Ovary (tissue), 9 donors: Measurements from ENCODE around the gene AGPAT1. TPM values are rescaled to one million over a fixed set of nuclear protein-coding genes. Genes with fewer than 3 reads are reported as not detected.
"Not testable (repeated sequence)": the region's sequence is repeated elsewhere in the genome, so short reads cannot be mapped to it uniquely, and the experiment has no call there.

Experiments used
- DNase-seq, 5 donors: peaks; one replicate each; pipeline ENCODE4 v3.0.0-alpha.2; 2019 to 2020
- H3K27ac ChIP-seq, 2 donors: fragments of 200-600 bp; one replicate each; pipeline versions ENCODE4 v1.5.1 to v1.8.0; 2019 to 2022
- H3K27me3 ChIP-seq: fragments of 200-600 bp; one replicate; pipeline ENCODE4 v1.8.0; 2022
- H3K36me3 ChIP-seq: fragments of 200-600 bp; sonication (generic); one replicate; pipeline ENCODE4 v1.5.1; 2019
- H3K4me1 ChIP-seq: one replicate; pipeline ENCODE4 v1.8.1; 2013; ENCODE audit warnings: mild to moderate bottlenecking, moderate library complexity; ENCODE audit not compliant: insufficient read depth
- H3K4me3 ChIP-seq: fragments of 200-600 bp; sonication (generic); one replicate; pipeline ENCODE4 v1.5.1; 2017
- H3K9me3 ChIP-seq, 2 donors: fragments of 200-600 bp in 1 of 2; sonication (generic) in 1 of 2; one replicate each; pipeline versions ENCODE4 v1.5.1 to v1.8.1; 2013 to 2019; ENCODE audit warnings: mild to moderate bottlenecking in 1 of 2, moderate library complexity in 1 of 2
- CTCF ChIP-seq, 3 donors: fragments of 450-650 bp in 2 of 3; fragments of 200-600 bp in 1 of 3; IDR thresholded peaks; one replicate each; pipeline versions ENCODE4 v1.5.1 to v1.8.0; 2016 to 2022; ENCODE audit warnings: antibody characterized with exemption in 3 of 3, mild to moderate bottlenecking in 1 of 3
- EP300 ChIP-seq: sonication (generic); formaldehyde crosslinking; IDR thresholded peaks from one replicate; pipeline ENCODE4 v1.6.1; 2017; ENCODE audit warnings: antibody characterized with exemption
- POLR2A ChIP-seq: fragments of 450-650 bp; IDR thresholded peaks from one replicate; pipeline ENCODE4 v1.6.1; 2017; ENCODE audit warnings: antibody characterized with exemption, mild to moderate bottlenecking, moderate library complexity
- WGBS, 3 donors: extraction: QIAGEN DNeasy Blood & Tissue Kit in 1 of 3; methylation state at CpG; one replicate each; pipeline versions ENCODE4 v1.1.5 to v1.1.7; 2013 to 2017; 5-methylcytosine and 5-hydroxymethylcytosine counted together
- intact Hi-C, 4 donors: fragments of 100-400 bp; cut with DNase I; formaldehyde crosslinking; loops; one replicate each; pipeline versions ENCODE4 v1.11.0 to v1.15.1; 2022 to 2023
- polyA plus RNA-seq, 2 donors: library from polyadenylated mRNA; stranded (reverse); fragments of 200-250 nt in 1 of 2; fragments of 350-450 nt in 1 of 2; fragmentation: Illumina TruSeq in 1 of 2; extraction: RNeasy Lipid Tissue Mini Kit (QIAGEN cat#74804) in 1 of 2; gene quantifications; one replicate each; pipeline ENCODE4 v1.2.3, GENCODE V29; 2013 to 2014
- total RNA-seq, 7 donors: library from RNA; depleted of rRNA in 2 of 7; stranded (reverse); fragments of >200 nt in 2 of 7; fragmentation: NEBNext Ultra II Directional in 3 of 7; extraction: Animal tissue kit (Norgen Biotek cat#: 25700) in 3 of 7; gene quantifications; one replicate each; pipeline versions ENCODE4 v1.1.0 to v1.2.4, GENCODE V29; 2016 to 2023
- donor health status: DM: no; HTN: no; CAD: no; lungs with moderate emphysema.
- donor health status: DM: no; HTN: no; CAD: no.
- donor health status: Bipolar disorder and iron deficiency.
- donor health status: DM: yes; HTN: yes; CAD: no.
- donor health status: DM: no; HTN: no; CAD: no.
- donor health status: DM: yes; HTN: yes; CAD: no.

AGPAT1 gene
- total and polyA plus RNA-seq, 9 donors: 29.6 to 82.4 (median 60.6) TPM

DNA sequence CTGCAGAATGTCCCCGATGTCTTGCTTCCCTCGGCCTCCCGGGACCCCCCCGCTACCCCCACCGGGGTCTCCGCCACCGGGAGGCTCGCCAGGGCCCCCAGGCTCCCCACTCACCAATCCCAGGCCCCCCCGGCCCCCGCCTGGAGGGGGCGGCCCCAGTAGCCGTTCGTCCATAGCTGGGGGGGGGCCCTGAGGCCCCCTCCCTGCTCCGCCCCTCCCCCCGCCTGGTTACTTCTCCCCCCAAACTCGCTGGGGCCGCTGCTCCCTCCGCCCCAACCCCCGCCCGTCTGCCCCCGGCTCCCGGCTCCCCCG, 13.8 kb upstream of the AGPAT1 start:
- no peak for TF ChIP-seq POLR2A
- no peak for TF ChIP-seq CTCF (IDR thresholded peaks at IDR 0.05)
- TF ChIP-seq EP300: no peak
- Histone ChIP-seq H3K9me3 (no peaks in the 10 kb centered on the region), H3K36me3 (no peaks in the 10 kb centered on the region), H3K27me3 (no peaks in the 10 kb centered on the region), H3K27ac (peak overlapping the region; percentile 93 to 95), H3K4me3 (peak overlapping the region; percentile 55), H3K4me1 (peaks cover 5% of the 10 kb centered on the region)
- DNase-seq: peak in 4 of 5 donors; percentile 72 to 85 (median 79)
- intact Hi-C loops: loop anchor here in 1 of 4 donors (10.0 kb wide), 2 partner anchors 465 to 785 kb away; partner anchors contain the start of genes DDAH2, LY6G6C and MPIG6B
- WGBS, 3 donors: 0 to 5% (median 0%) methylated on average over 8 to 23 of the region's 23 CpGs

DNA sequence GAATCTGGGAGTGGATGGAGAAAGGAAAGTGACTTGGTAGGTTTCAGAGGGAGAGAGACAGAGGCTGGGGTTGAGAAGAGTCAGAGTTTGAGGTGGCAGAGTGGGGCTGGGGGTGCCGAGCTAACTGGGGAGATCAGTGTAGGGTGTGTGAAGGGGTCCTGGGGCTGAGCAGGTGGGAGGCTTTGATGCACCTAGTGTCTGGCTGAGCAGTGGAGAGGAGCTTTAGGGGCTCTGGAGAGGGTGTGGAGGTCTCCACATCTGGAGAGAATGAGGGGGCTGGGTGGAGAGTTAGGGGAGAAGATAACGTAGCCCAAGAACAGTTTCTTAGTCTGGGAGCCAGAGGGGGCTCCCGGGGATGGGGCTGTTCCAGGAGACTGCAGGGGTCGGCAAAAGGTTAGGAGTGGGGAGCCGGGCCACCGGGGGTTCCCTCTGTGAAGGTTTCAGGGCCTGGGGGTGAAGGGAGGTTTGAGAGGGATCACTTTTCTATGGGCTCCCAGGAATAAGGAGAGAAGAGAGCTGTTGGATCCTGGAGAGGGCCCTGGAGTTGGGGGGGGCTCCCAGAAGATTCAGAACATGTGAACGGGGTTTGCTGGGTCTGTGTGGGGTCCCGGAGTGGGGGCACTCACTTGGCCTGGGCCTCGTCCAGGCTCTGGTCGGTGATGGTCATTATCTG, 13.3 kb upstream of the AGPAT1 start:
- Histone ChIP-seq H3K27ac (peak overlapping the region; percentile 93 to 95), H3K36me3 (no peaks in the 10 kb centered on the region), H3K9me3 (no peaks in the 10 kb centered on the region), H3K4me1 (peaks cover 5% of the 10 kb centered on the region), H3K27me3 (no peaks in the 10 kb centered on the region), H3K4me3 (peak overlapping the region; percentile 55)
- intact Hi-C loops: loop anchor here in 1 of 4 donors (10.0 kb wide), 1 partner anchor 464 kb away; the partner anchor contains the start of genes DDAH2, LY6G6C and MPIG6B
- TF ChIP-seq CTCF (IDR thresholded peaks at IDR 0.05): no peak
- TF ChIP-seq POLR2A: no peak
- no peak for TF ChIP-seq EP300
- 0 to 1% (median 0%) methylated on average over 8 to 10 of the region's 10 CpGs for WGBS, 3 donors
- peak in 1 of 5 donors; percentile 54 for DNase-seq

GRCh38 chr6:32188381-32189068, 12.6 kb upstream of the AGPAT1 start:
- Histone ChIP-seq H3K27ac (peak overlapping the region; percentile 93 to 95), H3K4me1 (peaks cover 5% of the 10 kb centered on the region), H3K9me3 (no peaks in the 10 kb centered on the region), H3K36me3 (no peaks in the 10 kb centered on the region), H3K27me3 (no peaks in the 10 kb centered on the region), H3K4me3 (peak overlapping the region; percentile 55)
- DNase-seq: peak in 4 of 5 donors; percentile 28 to 73 (median 44)
- WGBS, 3 donors: 2 to 6% (median 3%) methylated on average over 13 of the region's 13 CpGs
- intact Hi-C loops: loop anchor here in 1 of 4 donors (10.0 kb wide), 1 partner anchor 464 kb away; the partner anchor contains the start of genes DDAH2, LY6G6C and MPIG6B
- TF ChIP-seq EP300: no peak
- TF ChIP-seq POLR2A: no peak
- no peak for TF ChIP-seq CTCF (IDR thresholded peaks at IDR 0.05)

GRCh38 chr6:32187725-32188380, 12.0 kb upstream of the AGPAT1 start:
- not testable (repeated sequence) for H3K4me1 ChIP-seq
- 48 to 57% (median 51%) methylated on average over 18 of the region's 18 CpGs for WGBS, 3 donors
- peak overlapping the region in 1 of 2 donors; percentile 93 for H3K27ac ChIP-seq

More at GRCh38 chr6:32187725-32188380, 12.0 kb upstream of the AGPAT1 start:
- intact Hi-C loops: loop anchor here in 1 of 4 donors (10.0 kb wide), 1 partner anchor 463 kb away; the partner anchor contains the start of genes DDAH2, LY6G6C and MPIG6B
- not testable (repeated sequence) for H3K27me3 ChIP-seq, H3K9me3 ChIP-seq, H3K36me3 ChIP-seq, H3K4me3 ChIP-seq
- DNase-seq: peak in 3 of 5 donors; percentile 38 to 47 (median 39)
